Fibroblast of villous mesenchyme (primary cell): ENCODE results near the gene CACNA1D. TPM values are rescaled to one million over a fixed set of nuclear protein-coding genes. Genes with fewer than 3 reads are reported as not detected.
A peak's percentile ranks its signal among the peaks of the same experiment; 100 is the strongest.

Source experiments
- DNase-seq: peaks from one replicate; pipeline ENCODE4 v3.0.0-alpha.2; 2010; ENCODE audit warnings: low read depth
- H3K4me3 ChIP-seq: 2 replicates; pipeline ENCODE4 v1.5.1; 2011; ENCODE audit warnings: low read depth, mild to moderate bottlenecking, low read length
- CTCF ChIP-seq: IDR thresholded peaks from 2 replicates; pipeline ENCODE4 v1.5.1; 2012; ENCODE audit warnings: low read depth, mild to moderate bottlenecking, low read length; ENCODE audit not compliant: insufficient read depth
- total RNA-seq: library from RNA; depleted of rRNA; stranded (reverse); fragments of >200 nt; gene quantifications from 2 replicates; pipeline ENCODE4 v1.2.3, GENCODE V29; 2012

Gene CACNA1D
- total RNA-seq, 1 donor: not detected

DNA sequence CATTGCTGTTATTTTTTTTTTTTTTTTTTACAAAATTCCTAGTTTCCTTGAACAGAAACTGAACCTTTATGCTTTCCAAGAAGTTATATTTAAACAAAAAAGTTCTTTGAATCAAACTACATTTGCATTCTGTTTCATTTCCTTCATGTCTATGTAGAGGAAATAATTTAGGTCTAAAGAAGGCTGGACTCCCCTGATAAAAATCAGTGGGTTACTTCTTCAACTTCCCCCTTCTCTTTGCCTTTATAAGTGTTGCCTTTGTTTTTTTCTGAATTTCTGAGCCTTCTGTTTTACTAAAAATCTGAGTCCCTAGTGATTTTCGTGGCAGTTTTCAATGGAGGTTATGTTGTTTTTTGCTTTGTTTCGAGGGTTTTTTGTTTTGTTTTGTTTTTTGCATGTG lies 199.0 kb downstream of the CACNA1D start:
- no peak overlapping the region for H3K4me3 ChIP-seq
- no peak for TF ChIP-seq CTCF
- no peak for DNase-seq

GRCh38 chr3:53694046-53694445 lies 199.6 kb downstream of the CACNA1D start:
- no peak for DNase-seq
- no peak for TF ChIP-seq CTCF
- no peak overlapping the region for H3K4me3 ChIP-seq

- no peak overlapping the region for H3K4me3 ChIP-seq
- TF ChIP-seq CTCF: no peak
- DNase-seq: no peak
Measured at GRCh38 chr3:53694666-53695323, 200.4 kb downstream of the CACNA1D start.

GRCh38 chr3:53695324-53695690 lies 200.9 kb downstream of the CACNA1D start:
- TF ChIP-seq CTCF: no peak
- no peak for DNase-seq
- H3K4me3 ChIP-seq: no peak overlapping the region

DNA sequence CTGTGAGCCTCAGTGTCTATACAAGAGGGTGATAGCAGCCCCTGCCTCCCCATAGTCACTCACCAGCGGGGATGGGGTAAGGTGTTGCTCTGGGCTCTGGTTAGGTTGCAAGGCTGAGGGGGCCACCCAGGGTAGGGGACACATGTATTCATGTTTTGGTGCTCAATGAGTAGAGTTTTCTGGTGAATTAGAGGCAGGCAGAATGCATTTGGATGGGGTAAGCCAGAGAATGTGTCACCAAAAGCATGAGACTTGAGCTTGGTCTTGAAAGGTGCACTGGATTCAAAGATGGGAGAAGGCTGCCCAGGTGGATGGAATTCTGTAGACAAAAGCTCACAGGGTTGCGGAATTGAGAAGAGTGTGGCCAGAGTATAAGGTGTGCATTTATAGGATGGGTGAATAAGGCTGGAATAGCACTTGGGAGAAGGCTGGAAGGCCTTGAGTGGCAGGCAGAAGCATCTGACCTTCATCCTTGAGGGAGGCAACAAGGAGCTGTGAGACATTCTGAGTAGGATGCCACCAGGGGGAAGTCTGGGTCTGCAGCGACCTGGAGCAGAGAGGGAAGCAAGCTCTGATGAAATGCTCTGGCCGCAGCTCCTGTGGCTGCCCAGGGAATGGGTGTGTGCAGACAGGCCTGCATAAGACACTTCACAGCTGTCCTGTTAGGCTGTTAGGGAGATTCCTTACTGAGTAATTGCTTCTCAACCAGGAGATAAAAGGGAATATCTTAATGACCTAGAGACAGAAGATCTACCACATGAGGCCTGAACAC lies 202.2 kb downstream of the CACNA1D start:
- no peak overlapping the region for H3K4me3 ChIP-seq
- DNase-seq: peak; percentile 19
- TF ChIP-seq CTCF: peak; percentile 9

- no peak for TF ChIP-seq CTCF
Measured at GRCh38 chr3:53700441-53700840, 206.0 kb downstream of the CACNA1D start.

More at GRCh38 chr3:53700441-53700840, 206.0 kb downstream of the CACNA1D start:
- DNase-seq: no peak
- H3K4me3 ChIP-seq: no peak overlapping the region
